Measurements from ENCODE around the gene ABHD1. TPM values are rescaled to one million over a fixed set of nuclear protein-coding genes. Genes with fewer than 3 reads are reported as not detected.
A peak's percentile ranks its signal among the peaks of the same experiment; 100 is the strongest.
"Not testable (repeated sequence)": the region's sequence is repeated elsewhere in the genome, so short reads cannot be mapped to it uniquely, and the experiment has no call there.

The ABHD1 gene
- total RNA-seq, 1 experiment from 2014 or later: not detected

- Histone ChIP-seq H3K9me3 (replicated peaks) (no peaks in the 10 kb centered on the region), H3K36me3 (no peaks in the 10 kb centered on the region), H3K27me3 (peaks cover 14% of the 10 kb centered on the region; the same call in 1 of the 2 replicates), H3K4me1 (no peaks in the 10 kb centered on the region), H3K4me3 (no peak overlapping the region), H3K27ac (no peak overlapping the region)
- DNase-seq: no peak
Observed at GRCh38 chr2:27094353-27094984, 29.1 kb upstream of the ABHD1 start.

GRCh38 chr2:27095427-27095744 lies 28.2 kb upstream of the ABHD1 start:
- no peaks in the 10 kb centered on the region for H3K9me3 ChIP-seq (replicated peaks)
- peaks cover 11% of the 10 kb centered on the region; the same call in 1 of the 2 replicates for H3K27me3 ChIP-seq
- DNase-seq: no peak
- H3K4me1 ChIP-seq: no peaks in the 10 kb centered on the region
- H3K4me3 ChIP-seq: no peak overlapping the region
- H3K27ac ChIP-seq: no peak overlapping the region
- no peaks in the 10 kb centered on the region for H3K36me3 ChIP-seq

- Histone ChIP-seq H3K27ac (no peak overlapping the region), H3K4me3 (peak overlapping the region; percentile 59), H3K4me1 (no peaks in the 10 kb centered on the region), H3K9me3 (replicated peaks) (no peaks in the 10 kb centered on the region), H3K27me3 (peaks cover 11% of the 10 kb centered on the region; the same call in 1 of the 2 replicates), H3K36me3 (no peaks in the 10 kb centered on the region)
- peak; percentile 70 to 85 for DNase-seq
Observed at GRCh38 chr2:27095745-27096651, 27.6 kb upstream of the ABHD1 start.

- Histone ChIP-seq H3K4me1 (no peaks in the 10 kb centered on the region), H3K36me3 (no peaks in the 10 kb centered on the region), H3K9me3 (replicated peaks) (no peaks in the 10 kb centered on the region), H3K27me3 (peaks cover 11% of the 10 kb centered on the region; the same call in 1 of the 2 replicates), H3K4me3 (no peak overlapping the region), H3K27ac (no peak overlapping the region)
- DNase-seq: no peak
Observed at GRCh38 chr2:27096748-27097297, 26.8 kb upstream of the ABHD1 start.

GRCh38 chr2:27097341-27097740 lies 26.3 kb upstream of the ABHD1 start:
- Histone ChIP-seq H3K9me3 (replicated peaks) (no peaks in the 10 kb centered on the region), H3K4me3 (no peak overlapping the region), H3K27me3 (peaks cover 16% of the 10 kb centered on the region), H3K4me1 (no peaks in the 10 kb centered on the region), H3K36me3 (no peaks in the 10 kb centered on the region), H3K27ac (no peak overlapping the region)
- no peak for DNase-seq

- Histone ChIP-seq H3K4me1 (no peaks in the 10 kb centered on the region), H3K27me3 (peaks cover 19% of the 10 kb centered on the region), H3K4me3 (no peak overlapping the region), H3K27ac (no peak overlapping the region), H3K36me3 (no peaks in the 10 kb centered on the region), H3K9me3 (replicated peaks) (no peaks in the 10 kb centered on the region)
- DNase-seq: no peak
Observed at GRCh38 chr2:27099334-27099955, 24.2 kb upstream of the ABHD1 start.

- Histone ChIP-seq H3K4me3 (no peak overlapping the region), H3K36me3 (no peaks in the 10 kb centered on the region), H3K9me3 (replicated peaks) (no peaks in the 10 kb centered on the region), H3K4me1 (no peaks in the 10 kb centered on the region), H3K27ac (no peak overlapping the region), H3K27me3 (peaks cover 25% of the 10 kb centered on the region)
- no peak for DNase-seq
Observed at GRCh38 chr2:27100036-27100435, 23.6 kb upstream of the ABHD1 start.

GRCh38 chr2:27102329-27102728 lies 21.3 kb upstream of the ABHD1 start:
- no peaks in the 10 kb centered on the region for H3K4me1 ChIP-seq
- peaks cover 44% of the 10 kb centered on the region for H3K27me3 ChIP-seq
- no peak overlapping the region for H3K27ac ChIP-seq
- no peak for DNase-seq
- no peaks in the 10 kb centered on the region for H3K9me3 ChIP-seq (replicated peaks)
- no peak overlapping the region for H3K4me3 ChIP-seq
- no peaks in the 10 kb centered on the region for H3K36me3 ChIP-seq

GRCh38 chr2:27105981-27106380 lies 17.6 kb upstream of the ABHD1 start:
- Histone ChIP-seq H3K4me3 (no peak overlapping the region), H3K36me3 (no peaks in the 10 kb centered on the region), H3K4me1 (no peaks in the 10 kb centered on the region), H3K27me3 (peaks cover 44% of the 10 kb centered on the region), H3K27ac (no peak overlapping the region), H3K9me3 (replicated peaks) (no peaks in the 10 kb centered on the region)
- DNase-seq: no peak

GRCh38 chr2:27108221-27108620 lies 15.4 kb upstream of the ABHD1 start:
- Histone ChIP-seq H3K4me3 (no peak overlapping the region), H3K27me3 (peaks cover 36% of the 10 kb centered on the region), H3K36me3 (no peaks in the 10 kb centered on the region), H3K9me3 (replicated peaks) (no peaks in the 10 kb centered on the region), H3K27ac (no peak overlapping the region), H3K4me1 (no peaks in the 10 kb centered on the region)
- no peak for DNase-seq

- H3K9me3 ChIP-seq (replicated peaks): no peaks in the 10 kb centered on the region
- no peak overlapping the region for H3K27ac ChIP-seq
- no peak overlapping the region for H3K4me3 ChIP-seq
- H3K4me1 ChIP-seq: no peaks in the 10 kb centered on the region
- peaks cover 30% of the 10 kb centered on the region for H3K27me3 ChIP-seq
- DNase-seq: no peak
- H3K36me3 ChIP-seq: no peaks in the 10 kb centered on the region
Observed at GRCh38 chr2:27109083-27109482, 14.5 kb upstream of the ABHD1 start.

GRCh38 chr2:27110603-27111352 lies 12.8 kb upstream of the ABHD1 start:
- H3K36me3 ChIP-seq; H3K27ac ChIP-seq; H3K9me3 ChIP-seq (replicated peaks); H3K4me3 ChIP-seq; H3K4me1 ChIP-seq; DNase-seq: not testable (repeated sequence)
- peaks cover 24% of the 10 kb centered on the region for H3K27me3 ChIP-seq

GRCh38 chr2:27111392-27112078 lies 12.1 kb upstream of the ABHD1 start:
- H3K27ac ChIP-seq; H3K4me1 ChIP-seq; H3K4me3 ChIP-seq; H3K9me3 ChIP-seq (replicated peaks); H3K36me3 ChIP-seq; DNase-seq: not testable (repeated sequence)
- H3K27me3 ChIP-seq: peaks cover 18% of the 10 kb centered on the region

- no peaks in the 10 kb centered on the region for H3K4me1 ChIP-seq
- no peak overlapping the region for H3K27ac ChIP-seq
- no peaks in the 10 kb centered on the region for H3K9me3 ChIP-seq (replicated peaks)
- H3K27me3 ChIP-seq: peaks cover 23% of the 10 kb centered on the region
- no peak overlapping the region for H3K4me3 ChIP-seq
- no peak for DNase-seq
- no peaks in the 10 kb centered on the region for H3K36me3 ChIP-seq
Observed at GRCh38 chr2:27115519-27115918, 8.1 kb upstream of the ABHD1 start.
